ENCODE measurements around the gene CDC34. TPM values are rescaled to one million over a fixed set of nuclear protein-coding genes. Genes with fewer than 3 reads are reported as not detected.

CDC34 gene
- total and polyA plus RNA-seq, 2 experiments from 2014 or later: 207 to 247 TPM

DNA sequence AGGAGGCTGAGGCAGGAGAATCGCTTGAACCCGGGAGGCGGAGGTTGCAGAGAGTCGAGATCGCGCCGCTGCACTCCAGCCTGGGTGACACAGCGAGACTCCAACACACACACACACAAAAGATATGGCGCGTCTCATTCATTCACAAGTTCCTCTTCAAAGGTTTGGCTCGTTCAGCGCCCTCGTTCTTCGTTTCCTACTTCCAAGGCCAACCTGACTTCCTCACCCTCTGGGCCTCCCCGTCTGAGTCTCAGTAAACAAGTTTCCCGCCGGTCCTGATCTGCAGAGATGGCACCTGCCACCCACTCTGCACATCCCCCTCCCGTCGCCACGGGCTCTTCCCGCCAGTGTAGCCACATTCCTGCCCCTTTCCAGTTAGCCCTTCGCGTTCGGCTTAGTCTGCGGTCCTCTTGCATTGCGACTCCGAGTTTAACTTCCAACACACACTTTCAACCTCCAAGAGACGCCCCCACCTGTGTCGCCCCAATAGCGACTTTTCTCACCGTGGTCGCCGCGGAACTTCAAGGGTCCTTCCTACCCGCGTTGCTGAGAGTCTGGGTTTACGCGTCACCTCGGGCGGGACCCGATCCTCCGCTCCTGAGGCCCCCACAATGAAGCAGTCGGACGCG lies 39.5 kb downstream of the CDC34 start:
- Histone ChIP-seq H3K4me3 (peak overlapping the region; percentile 29), H3K27ac (peak overlapping the region; percentile 65), H3K9me3 (ENCODE audit: low read depth) (no peaks in the 10 kb centered on the region), H3K27me3 (no peaks in the 10 kb centered on the region), H3K4me1 (ENCODE audit: low read depth) (peaks cover 26% of the 10 kb centered on the region), H3K36me3 (no peaks in the 10 kb centered on the region)
- TF ChIP-seq, protein P1, sequence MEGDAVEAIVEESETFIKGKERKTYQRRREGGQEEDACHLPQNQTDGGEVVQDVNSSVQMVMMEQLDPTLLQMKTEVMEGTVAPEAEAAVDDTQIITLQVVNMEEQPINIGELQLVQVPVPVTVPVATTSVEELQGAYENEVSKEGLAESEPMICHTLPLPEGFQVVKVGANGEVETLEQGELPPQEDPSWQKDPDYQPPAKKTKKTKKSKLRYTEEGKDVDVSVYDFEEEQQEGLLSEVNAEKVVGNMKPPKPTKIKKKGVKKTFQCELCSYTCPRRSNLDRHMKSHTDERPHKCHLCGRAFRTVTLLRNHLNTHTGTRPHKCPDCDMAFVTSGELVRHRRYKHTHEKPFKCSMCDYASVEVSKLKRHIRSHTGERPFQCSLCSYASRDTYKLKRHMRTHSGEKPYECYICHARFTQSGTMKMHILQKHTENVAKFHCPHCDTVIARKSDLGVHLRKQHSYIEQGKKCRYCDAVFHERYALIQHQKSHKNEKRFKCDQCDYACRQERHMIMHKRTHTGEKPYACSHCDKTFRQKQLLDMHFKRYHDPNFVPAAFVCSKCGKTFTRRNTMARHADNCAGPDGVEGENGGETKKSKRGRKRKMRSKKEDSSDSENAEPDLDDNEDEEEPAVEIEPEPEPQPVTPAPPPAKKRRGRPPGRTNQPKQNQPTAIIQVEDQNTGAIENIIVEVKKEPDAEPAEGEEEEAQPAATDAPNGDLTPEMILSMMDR (IDR thresholded peaks at IDR 0.05; ENCODE audit: low read depth, low read length): no peak
- DNase-seq (ENCODE audit: low read depth in 1 of 2, low spot score in 1 of 2): peak; percentile 30 to 40

DNA sequence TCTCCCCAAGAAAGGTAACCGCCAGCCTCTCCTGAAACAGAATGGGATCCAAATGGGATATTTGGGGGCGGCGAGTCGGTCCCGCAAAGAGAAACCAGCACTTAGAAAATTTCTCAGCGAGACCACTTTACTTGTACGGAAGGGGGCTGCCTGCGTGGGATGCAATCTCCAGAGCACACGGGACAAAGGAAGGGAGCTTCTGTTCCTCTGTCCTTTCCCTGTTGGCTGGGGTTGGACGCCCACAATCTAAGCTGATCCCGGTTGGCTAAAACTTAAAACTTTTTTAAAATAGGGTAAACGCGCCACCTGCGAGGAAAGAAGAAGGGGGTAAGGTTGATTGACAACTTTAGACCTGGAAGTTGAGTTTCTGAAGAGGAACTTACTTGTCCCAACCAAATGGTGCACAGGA lies 40.0 kb downstream of the CDC34 start:
- TF ChIP-seq, protein P1 (IDR thresholded peaks at IDR 0.05; ENCODE audit: low read depth, low read length): no peak
- H3K36me3 ChIP-seq: no peaks in the 10 kb centered on the region
- peak; percentile 37 to 38 for DNase-seq (ENCODE audit: low read depth in 1 of 2, low spot score in 1 of 2)
- peak overlapping the region; percentile 29 for H3K4me3 ChIP-seq
- no peaks in the 10 kb centered on the region for H3K27me3 ChIP-seq
- no peaks in the 10 kb centered on the region for H3K9me3 ChIP-seq (ENCODE audit: low read depth)
- H3K4me1 ChIP-seq (ENCODE audit: low read depth): peaks cover 29% of the 10 kb centered on the region
- H3K27ac ChIP-seq: peak overlapping the region; percentile 65

DNA sequence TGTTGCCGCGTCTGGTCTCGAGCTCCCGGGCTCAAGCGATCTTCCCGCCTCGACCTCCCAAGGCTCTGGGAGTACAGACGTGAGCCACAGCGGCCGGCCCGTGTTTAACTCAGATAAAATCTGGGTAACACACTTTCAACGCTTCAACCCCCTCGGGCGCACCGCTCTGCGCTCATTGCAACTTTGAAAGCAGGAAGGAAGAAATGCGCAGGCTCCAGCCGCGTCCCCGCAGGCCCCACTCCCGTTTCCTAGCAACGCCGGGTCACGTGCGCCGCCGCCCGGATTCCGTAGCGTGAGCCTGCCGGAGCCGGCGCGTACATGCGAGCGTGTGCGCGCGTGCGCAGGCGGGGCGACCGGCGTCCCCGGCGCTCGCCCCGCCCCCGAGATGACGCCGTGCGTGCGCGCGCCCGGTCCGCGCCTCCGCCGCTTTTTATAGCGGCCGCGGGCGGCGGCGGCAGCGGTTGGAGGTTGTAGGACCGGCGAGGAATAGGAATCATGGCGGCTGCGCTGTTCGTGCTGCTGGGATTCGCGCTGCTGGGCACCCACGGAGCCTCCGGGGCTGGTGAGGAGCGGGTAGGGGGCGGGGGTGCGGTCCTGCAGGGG lies 40.7 kb downstream of the CDC34 start, which contains the start of gene BSG:
BSG (plus strand) TSS at position 457 of the 603 bp plus-strand sequence; CDS start at position 496, 39 bp downstream.
- Histone ChIP-seq H3K36me3 (no peaks in the 10 kb centered on the region), H3K4me3 (peak within 1 kb of the TSS; percentile 96), H3K27me3 (no peaks in the 10 kb centered on the region), H3K9me3 (ENCODE audit: low read depth) (no peaks in the 10 kb centered on the region), H3K4me1 (ENCODE audit: low read depth) (peaks cover 24% of the 10 kb centered on the region), H3K27ac (peak within 1 kb of the TSS; percentile 90)
- DNase-seq (ENCODE audit: low read depth in 1 of 2, low spot score in 1 of 2): peak; percentile 99
- TF ChIP-seq, protein P1 (IDR thresholded peaks at IDR 0.05; ENCODE audit: low read depth, low read length): no peak

DNA sequence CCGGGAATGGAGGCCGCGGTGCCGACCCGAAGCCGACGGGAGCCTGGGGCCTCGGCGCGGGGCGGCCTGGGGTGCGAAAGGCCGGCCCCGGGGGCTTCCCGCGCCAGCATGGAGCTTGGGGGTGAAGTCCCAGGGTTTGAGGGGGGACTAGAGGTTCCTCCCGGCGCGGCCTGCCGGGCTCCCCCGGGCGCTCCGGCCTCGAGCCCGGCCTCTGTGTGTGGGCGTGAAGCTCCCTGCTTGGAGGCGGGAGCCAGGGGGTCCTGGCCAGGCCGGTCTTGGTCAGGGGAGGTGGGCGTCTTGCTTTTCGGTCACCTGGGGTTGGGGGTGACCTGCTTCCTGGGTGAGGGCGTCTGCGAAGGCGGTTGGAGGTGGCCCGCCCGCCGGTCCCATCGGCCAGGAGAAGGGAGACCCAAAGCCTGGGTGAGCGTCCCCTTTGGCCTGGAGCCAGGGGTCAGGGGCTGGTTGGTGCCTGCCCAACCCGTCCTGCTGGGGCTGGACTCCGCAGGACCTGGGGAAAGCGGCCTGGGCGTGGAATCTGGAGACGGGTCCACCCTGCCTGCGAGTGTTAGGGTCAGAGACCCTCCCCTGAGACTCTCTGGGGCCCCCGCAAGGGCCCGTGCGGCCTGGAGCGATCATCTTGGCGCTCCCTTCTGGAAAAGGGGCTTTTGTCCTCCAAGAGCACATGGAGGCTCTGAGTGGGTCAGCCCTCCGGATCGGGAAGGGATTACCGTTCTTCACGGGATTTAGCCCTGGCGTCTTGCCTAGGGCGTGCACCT lies 41.4 kb downstream of the CDC34 start:
- Histone ChIP-seq H3K4me1 (ENCODE audit: low read depth) (peaks cover 24% of the 10 kb centered on the region), H3K27me3 (no peaks in the 10 kb centered on the region), H3K4me3 (peak overlapping the region; percentile 96), H3K9me3 (ENCODE audit: low read depth) (no peaks in the 10 kb centered on the region), H3K27ac (peak overlapping the region; percentile 90), H3K36me3 (no peaks in the 10 kb centered on the region)
- DNase-seq (ENCODE audit: low read depth in 1 of 2, low spot score in 1 of 2): peak; percentile 64 to 69
- TF ChIP-seq, protein P1 (IDR thresholded peaks at IDR 0.05; ENCODE audit: low read depth, low read length): no peak

DNA sequence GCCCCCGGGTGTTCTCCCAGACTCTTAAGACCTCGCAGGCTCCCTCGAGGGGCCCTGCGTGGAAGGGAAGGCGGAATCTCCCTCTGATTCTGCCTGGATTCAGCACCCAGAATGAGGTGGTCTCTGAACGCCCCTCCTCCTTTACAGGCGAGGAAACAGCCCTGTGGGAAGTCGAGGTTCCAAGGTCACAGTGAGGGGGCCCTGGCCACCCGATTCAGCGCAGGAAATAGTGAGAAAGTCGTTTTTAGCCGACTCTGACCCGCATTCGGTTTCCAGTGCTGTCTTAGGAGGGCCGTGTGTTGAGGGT lies 41.9 kb downstream of the CDC34 start:
- Histone ChIP-seq H3K4me3 (peak overlapping the region; percentile 96), H3K27ac (peak overlapping the region; percentile 90), H3K36me3 (no peaks in the 10 kb centered on the region), H3K4me1 (ENCODE audit: low read depth) (peaks cover 24% of the 10 kb centered on the region), H3K9me3 (ENCODE audit: low read depth) (no peaks in the 10 kb centered on the region), H3K27me3 (no peaks in the 10 kb centered on the region)
- TF ChIP-seq, protein P1 (IDR thresholded peaks at IDR 0.05; ENCODE audit: low read depth, low read length): no peak
- DNase-seq (ENCODE audit: low read depth in 1 of 2, low spot score in 1 of 2): no peak

Data from cardiac muscle cell (in vitro differentiated cells and primary cell).